Activated naive CD4-positive, alpha-beta T cell treated with anti-CD3 and anti-CD28 coated beads, Interleukin-2, amount 50 U/mL, for 72 hours (primary cell): Measurements from ENCODE around the gene UCHL1. TPM values are rescaled to one million over a fixed set of nuclear protein-coding genes. Genes with fewer than 3 reads are reported as not detected.
"Not testable (repeated sequence)": the region's sequence is repeated elsewhere in the genome, so short reads cannot be mapped to it uniquely, and the experiment has no call there.

Source experiments
- ATAC-seq, 2 donors: fragments of 150-1000 bp; cut with Tn5 transposase; 2 replicates each; pipeline ENCODE4 v1.10.0; 2021; ENCODE audit warnings: mild to moderate bottlenecking in 2 of 2, moderate library complexity in 2 of 2
- DNase-seq, 2 donors: peaks; one replicate each; pipeline ENCODE4 v3.0.0; 2021 to 2022; ENCODE audit warnings: low spot score in 2 of 2
- H3K27ac Mint-ChIP-seq, 2 donors: one replicate each; pipeline ENCODE4 v1.8.0; 2022; ENCODE audit warnings: mild to moderate bottlenecking in 2 of 2, mixed read lengths in 2 of 2
- H3K36me3 Mint-ChIP-seq, 2 donors: one replicate each; pipeline ENCODE4 v1.8.0; 2022; ENCODE audit warnings: mixed read lengths in 2 of 2
- H3K9me3 Mint-ChIP-seq, 2 donors: one replicate each; pipeline ENCODE4 v1.8.0; 2022; ENCODE audit warnings: mixed read lengths in 2 of 2
- total RNA-seq, 2 donors: library from RNA; stranded (reverse); gene quantifications; one replicate each; pipeline ENCODE4 v1.2.3, GENCODE V29; 2022

The UCHL1 gene
- total RNA-seq, 2 donors from 2014 or later, result 1.5 to 4.0 TPM

- DNase-seq (no peak), ATAC-seq (no peak)
- no peak overlapping the region for H3K27ac Mint-ChIP-seq
- H3K9me3 Mint-ChIP-seq, result no peaks in the 10 kb centered on the region
- peaks cover 0 to 4% of the 10 kb centered on the region in 2 donors for H3K36me3 Mint-ChIP-seq
These were observed 12.2 kb downstream of the UCHL1 start for GRCh38 chr4:41268721-41269517.

DNA sequence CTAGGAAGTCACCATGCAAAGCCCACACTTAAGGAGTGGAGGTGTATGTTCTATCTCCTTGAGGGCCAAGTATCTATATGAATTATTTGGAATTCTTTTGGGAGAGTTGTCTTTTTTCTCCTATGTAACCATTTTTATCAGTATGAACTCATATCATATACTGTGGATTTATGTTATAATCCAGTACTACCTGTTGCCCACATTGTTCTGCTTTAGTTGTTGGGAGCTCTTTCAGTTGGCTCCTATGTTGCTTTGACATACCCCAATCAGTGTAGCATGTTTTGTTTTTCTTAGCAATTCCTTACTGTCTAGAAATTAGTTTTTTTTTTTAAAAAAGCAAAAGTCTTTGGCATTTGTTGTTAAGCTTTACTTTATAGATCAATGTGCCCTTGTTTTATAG, 13.0 kb downstream of the UCHL1 start:
- DNase-seq, result no peak
- peaks cover 0 to 4% of the 10 kb centered on the region in 2 donors for H3K36me3 Mint-ChIP-seq

DNA sequence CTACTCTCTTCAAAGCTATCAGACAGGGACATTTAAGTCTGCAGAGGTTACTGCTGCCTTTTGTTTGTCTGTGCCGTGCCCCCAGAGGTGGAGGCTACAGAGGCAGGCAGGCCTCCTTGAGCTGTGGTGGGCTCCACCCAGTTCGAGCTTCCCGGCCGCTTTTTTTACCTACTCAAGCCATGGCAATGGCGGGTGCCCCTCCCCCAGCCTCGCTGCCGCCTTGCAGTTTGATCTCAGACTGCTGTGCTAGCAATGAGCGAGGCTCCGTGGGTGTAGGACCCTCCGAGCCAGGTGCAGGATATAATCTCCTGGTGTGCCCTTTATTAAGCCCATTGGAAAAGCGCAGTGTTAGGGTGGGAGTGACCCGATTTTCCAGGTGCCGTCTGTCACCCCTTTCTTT, 19.2 kb downstream of the UCHL1 start:
- H3K36me3 Mint-ChIP-seq, DNase-seq, H3K9me3 Mint-ChIP-seq, H3K27ac Mint-ChIP-seq, ATAC-seq: not testable (repeated sequence)

More for the DNA sequence above, 13.0 kb downstream of the UCHL1 start:
- H3K27ac Mint-ChIP-seq, result no peak overlapping the region
- no peak for ATAC-seq
- H3K9me3 Mint-ChIP-seq, result no peaks in the 10 kb centered on the region

DNA sequence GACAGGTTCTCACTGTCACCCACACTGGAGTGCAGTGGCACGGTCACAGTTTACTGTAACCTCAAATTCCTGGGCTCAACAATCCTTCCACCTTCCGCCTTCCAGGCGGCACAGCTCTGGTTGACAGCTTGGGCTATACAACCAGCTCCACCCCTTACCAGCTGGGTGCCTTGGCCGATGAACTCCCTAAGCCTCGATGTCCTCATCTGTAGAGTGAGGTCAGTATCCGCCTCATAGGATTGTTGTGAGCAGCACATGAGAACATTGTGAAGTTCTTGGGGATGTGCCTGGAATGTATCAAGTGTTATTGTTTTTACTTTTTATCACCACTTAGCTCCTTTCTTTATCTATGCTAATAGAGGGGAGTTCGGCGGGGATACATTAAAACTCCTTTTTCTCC, 23.3 kb downstream of the UCHL1 start:
- no peaks in the 10 kb centered on the region for H3K9me3 Mint-ChIP-seq
- no peak for DNase-seq
- no peak for ATAC-seq
- H3K36me3 Mint-ChIP-seq, result no peaks in the 10 kb centered on the region
- H3K27ac Mint-ChIP-seq, result no peak overlapping the region

GRCh38 chr4:41281038-41281634, 24.4 kb downstream of the UCHL1 start:
- DNase-seq (peak in 1 of 2 donors; percentile 50), ATAC-seq (peak; percentile 76 to 91)
- H3K36me3 Mint-ChIP-seq, result no peaks in the 10 kb centered on the region
- no peak overlapping the region for H3K27ac Mint-ChIP-seq
- no peaks in the 10 kb centered on the region for H3K9me3 Mint-ChIP-seq

DNA sequence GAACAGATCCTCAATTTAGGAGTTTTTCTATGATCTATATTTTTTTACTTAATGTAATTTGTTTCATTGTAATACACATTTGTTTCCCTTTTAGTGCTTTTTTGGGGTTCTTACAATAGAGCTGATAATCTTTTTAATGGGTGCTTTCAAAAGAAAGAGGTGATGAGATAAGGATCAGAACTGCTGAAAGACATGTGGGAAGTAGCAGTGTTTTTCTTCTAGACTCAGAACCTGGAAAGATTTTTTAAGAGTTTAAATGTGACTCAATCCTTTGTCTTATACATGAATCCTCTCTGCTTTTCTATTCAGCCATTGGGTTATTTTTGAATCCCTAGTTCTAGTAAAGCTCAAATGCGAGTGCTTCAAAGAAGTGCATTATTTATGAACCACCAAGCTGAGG, 25.6 kb downstream of the UCHL1 start:
- no peak for DNase-seq
- H3K36me3 Mint-ChIP-seq, result no peaks in the 10 kb centered on the region
- H3K27ac Mint-ChIP-seq, result no peak overlapping the region
- H3K9me3 Mint-ChIP-seq, result no peaks in the 10 kb centered on the region
- ATAC-seq, result no peak

DNA sequence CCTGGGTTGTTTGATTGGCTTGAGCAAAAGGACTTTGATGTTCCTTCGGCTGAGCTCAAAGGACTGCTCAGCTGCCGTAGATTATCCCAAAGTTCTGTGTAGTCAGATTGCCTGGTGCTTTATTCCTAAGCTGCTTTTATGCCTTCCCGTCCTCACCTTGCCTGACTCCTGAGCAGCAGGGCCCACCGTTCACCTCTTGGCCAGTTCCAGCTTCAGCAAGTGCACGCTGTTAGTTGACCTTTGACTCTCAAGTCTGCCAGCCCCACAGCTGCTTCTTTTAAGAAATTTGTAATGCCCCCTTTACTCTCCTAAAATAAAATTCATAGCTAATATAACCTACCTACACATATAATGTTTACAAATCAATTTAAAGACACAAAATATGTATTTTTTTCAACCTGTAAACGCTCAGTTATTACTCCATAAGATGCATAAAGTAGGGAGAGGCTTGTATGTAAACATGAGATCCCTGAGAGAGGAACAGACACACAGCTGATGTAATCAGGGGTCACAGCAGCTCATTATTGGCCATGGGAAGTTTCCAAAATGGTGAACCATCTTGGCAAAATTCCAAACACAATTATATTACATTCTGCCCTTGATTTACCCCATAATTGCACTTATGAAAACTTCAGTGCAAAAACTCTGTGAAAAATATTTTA, 28.6 kb downstream of the UCHL1 start:
- H3K27ac Mint-ChIP-seq, result no peak overlapping the region
- no peaks in the 10 kb centered on the region for H3K9me3 Mint-ChIP-seq
- no peaks in the 10 kb centered on the region for H3K36me3 Mint-ChIP-seq
- DNase-seq (no peak), ATAC-seq (no peak)

GRCh38 chr4:41285864-41286235, 29.1 kb downstream of the UCHL1 start:
- no peak for DNase-seq
- no peaks in the 10 kb centered on the region for H3K9me3 Mint-ChIP-seq
- no peak overlapping the region for H3K27ac Mint-ChIP-seq
- no peaks in the 10 kb centered on the region for H3K36me3 Mint-ChIP-seq
- ATAC-seq, result no peak

- H3K9me3 Mint-ChIP-seq, result no peaks in the 10 kb centered on the region
- H3K27ac Mint-ChIP-seq, result no peak overlapping the region
- ATAC-seq (no peak), DNase-seq (no peak)
- H3K36me3 Mint-ChIP-seq, result no peaks in the 10 kb centered on the region
These were observed 30.3 kb downstream of the UCHL1 start for GRCh38 chr4:41287005-41287404.

DNA sequence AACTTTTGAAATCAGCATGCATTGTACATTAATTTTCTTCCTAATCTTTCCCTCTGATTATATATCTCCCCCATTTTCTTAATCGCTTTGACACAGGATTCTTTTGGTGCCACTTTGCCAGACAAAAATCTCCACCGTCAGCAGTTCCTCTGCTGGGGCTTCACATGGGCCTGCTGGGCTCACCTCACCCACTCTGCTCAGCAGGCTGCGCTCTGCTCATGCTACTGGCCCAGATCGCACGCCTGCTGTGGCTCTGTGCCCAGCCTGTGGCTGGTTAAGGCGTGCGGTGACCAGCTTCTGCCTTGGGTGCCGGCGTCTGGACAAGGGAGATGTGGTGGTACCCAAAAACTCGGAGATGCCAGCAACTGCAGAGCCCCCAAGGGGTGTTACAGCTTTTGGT, 31.1 kb downstream of the UCHL1 start:
- H3K27ac Mint-ChIP-seq, result peak overlapping the region in 1 of 2 donors; percentile 9
- H3K9me3 Mint-ChIP-seq, result peaks cover 0 to 4% of the 10 kb centered on the region in 2 donors
- DNase-seq (no peak), ATAC-seq (no peak)
- no peaks in the 10 kb centered on the region for H3K36me3 Mint-ChIP-seq

- Mint-ChIP-seq H3K27ac (no peak overlapping the region), H3K36me3 (no peaks in the 10 kb centered on the region), H3K9me3 (peaks cover 0 to 6% of the 10 kb centered on the region in 2 donors)
- DNase-seq (no peak), ATAC-seq (no peak)
These were observed 31.5 kb downstream of the UCHL1 start for GRCh38 chr4:41288254-41288653.

DNA sequence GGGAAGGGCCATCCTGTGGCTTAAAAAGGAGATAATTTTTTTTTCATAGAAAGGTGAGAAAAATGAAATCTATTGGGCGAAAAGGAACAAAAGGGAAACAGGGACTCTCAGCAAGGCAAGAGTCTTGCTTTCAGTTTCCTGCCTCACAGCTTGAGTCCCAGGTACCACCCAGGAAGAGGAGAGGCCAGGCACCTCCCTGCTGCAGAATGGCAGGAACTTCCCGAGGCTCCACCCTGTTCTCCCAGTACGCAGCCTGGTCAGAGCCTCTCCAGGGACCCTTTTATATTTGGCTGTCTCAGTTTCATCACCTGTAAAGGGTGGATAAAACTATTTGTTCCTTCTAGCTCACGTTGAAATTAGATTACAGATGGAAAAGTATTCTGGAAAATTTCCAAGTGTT, 33.8 kb downstream of the UCHL1 start:
- H3K9me3 Mint-ChIP-seq, result peaks cover 5 to 6% of the 10 kb centered on the region in 2 donors
- no peak for ATAC-seq
- no peak overlapping the region for H3K27ac Mint-ChIP-seq
- DNase-seq, result no peak
- H3K36me3 Mint-ChIP-seq, result peaks cover 7% of the 10 kb centered on the region in 2 donors

DNA sequence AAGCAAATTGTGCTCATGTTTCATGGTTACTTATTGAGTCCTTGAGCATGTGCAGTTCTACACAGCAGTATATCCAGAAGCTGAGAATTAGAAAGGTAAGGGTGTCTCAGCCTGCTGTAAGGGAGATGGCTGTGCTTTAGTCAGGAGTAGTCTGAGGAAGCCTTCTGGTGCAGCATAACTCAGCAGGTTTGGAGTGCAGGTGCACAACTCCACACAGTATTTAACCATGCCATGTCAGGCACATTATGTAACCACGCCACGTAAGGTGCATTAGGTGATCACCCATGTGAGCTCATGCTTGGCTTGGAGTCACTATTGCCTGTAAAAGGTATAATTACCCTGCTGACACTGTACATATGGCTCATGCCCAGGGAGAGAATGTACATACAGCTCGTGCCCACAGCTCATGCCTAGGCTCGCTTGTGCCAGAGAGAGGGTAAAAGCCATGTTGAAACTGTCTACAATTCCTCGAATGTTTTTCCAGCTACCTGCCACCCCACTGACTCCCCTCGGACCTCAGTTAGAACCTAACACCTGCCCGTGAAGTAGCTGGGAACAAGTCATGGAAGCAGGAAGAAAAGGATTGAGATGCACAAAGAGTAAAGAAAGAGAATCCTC, 37.8 kb downstream of the UCHL1 start:
- H3K36me3 Mint-ChIP-seq, result peaks cover 7% of the 10 kb centered on the region in 2 donors
- ATAC-seq (no peak), DNase-seq (no peak)

DNA sequence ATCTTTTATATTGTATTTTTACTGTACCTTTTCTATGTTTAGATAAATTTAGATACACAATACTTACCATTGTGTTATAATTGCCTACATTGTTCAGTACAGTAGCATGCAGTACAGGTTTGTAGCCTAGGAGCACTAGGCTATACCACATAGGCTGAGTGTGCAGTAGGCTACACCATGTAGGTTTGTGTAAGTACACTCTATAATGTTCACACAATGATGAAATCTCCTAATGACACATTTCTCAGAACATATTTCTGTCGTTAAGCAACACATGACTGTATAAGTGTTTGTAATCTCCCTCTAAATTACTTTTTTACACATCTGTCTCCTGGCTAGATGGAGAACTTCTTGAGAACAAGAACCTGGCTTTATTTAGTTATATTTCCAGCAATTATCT, 40.3 kb downstream of the UCHL1 start:
- ATAC-seq (no peak), DNase-seq (no peak)
- Mint-ChIP-seq H3K27ac (no peak overlapping the region), H3K9me3 (peaks cover 5 to 6% of the 10 kb centered on the region in 2 donors), H3K36me3 (peaks cover 7% of the 10 kb centered on the region in 2 donors)

More for the DNA sequence above, 37.8 kb downstream of the UCHL1 start:
- Mint-ChIP-seq H3K27ac (no peak overlapping the region), H3K9me3 (peaks cover 5 to 6% of the 10 kb centered on the region in 2 donors)

DNA sequence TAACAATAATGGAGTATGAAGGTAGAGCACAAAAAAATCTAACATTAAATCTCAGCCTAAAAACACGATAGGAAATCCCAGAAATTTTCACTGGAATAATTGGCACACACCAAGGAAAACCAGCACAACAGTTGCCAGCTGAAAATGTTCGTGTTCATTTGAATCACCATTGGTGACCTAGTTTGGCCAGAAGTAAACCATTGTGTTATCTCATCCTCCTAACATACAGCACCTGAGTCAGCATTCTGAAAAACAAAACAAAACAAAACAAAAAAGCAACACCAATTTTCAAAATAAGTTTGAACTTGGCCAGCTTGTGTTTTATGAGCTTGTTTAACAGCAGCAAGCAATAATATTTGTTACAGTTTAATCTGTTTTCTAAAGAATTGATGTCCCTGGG, 41.1 kb downstream of the UCHL1 start:
- DNase-seq, result no peak
- Mint-ChIP-seq H3K36me3 (peaks cover 7% of the 10 kb centered on the region in 2 donors), H3K9me3 (peaks cover 2 to 5% of the 10 kb centered on the region in 2 donors), H3K27ac (no peak overlapping the region)
- no peak for ATAC-seq

DNA sequence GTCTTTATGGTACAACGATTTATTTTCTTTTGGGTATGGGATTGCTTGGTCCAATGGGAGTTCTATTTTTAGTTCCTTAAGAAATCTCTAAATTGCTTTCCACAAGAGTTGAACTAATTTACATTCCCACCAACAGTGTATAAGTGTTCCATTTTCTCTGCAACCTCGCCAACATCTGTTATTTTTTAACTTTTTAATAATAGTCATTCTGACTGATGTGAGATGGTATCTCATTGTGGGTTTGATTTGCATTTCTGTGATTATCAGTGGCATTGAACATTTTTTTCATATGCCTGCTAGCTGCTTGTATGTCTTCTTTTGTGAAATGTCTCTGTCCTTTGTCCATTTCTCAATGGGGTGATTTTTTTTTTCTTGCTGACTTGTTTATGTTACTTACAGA, 42.8 kb downstream of the UCHL1 start:
- peaks cover 4% of the 10 kb centered on the region in 2 donors for H3K36me3 Mint-ChIP-seq
- no peak overlapping the region for H3K27ac Mint-ChIP-seq
- DNase-seq (no peak), ATAC-seq (no peak)
- H3K9me3 Mint-ChIP-seq, result peaks cover 0 to 4% of the 10 kb centered on the region in 2 donors

DNA sequence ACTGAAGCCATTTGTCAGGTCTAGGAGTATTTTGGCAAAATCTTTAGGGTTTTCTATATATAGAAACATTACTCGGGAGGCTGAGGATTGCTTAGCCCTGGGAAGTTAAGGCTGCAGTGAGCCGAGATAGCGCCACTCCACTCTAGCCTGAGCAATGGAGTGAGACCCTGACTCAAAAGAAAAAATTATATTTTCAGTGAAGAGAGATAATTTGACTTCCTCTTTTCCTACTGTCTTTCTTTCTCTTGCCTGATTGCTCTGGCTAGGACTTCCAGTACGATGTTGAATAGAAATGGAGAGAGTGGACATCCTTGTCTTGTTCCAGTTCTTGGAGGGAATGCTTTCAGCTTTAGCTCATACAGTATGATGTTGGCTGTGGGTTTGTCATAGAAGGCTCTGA, 44.4 kb downstream of the UCHL1 start:
- Mint-ChIP-seq H3K27ac (no peak overlapping the region), H3K36me3 (no peaks in the 10 kb centered on the region), H3K9me3 (peaks cover 0 to 3% of the 10 kb centered on the region in 2 donors)
- no peak for ATAC-seq
- DNase-seq, result no peak
